ENCODE measurements around the gene POLDIP3.

POLDIP3 gene

DNA sequence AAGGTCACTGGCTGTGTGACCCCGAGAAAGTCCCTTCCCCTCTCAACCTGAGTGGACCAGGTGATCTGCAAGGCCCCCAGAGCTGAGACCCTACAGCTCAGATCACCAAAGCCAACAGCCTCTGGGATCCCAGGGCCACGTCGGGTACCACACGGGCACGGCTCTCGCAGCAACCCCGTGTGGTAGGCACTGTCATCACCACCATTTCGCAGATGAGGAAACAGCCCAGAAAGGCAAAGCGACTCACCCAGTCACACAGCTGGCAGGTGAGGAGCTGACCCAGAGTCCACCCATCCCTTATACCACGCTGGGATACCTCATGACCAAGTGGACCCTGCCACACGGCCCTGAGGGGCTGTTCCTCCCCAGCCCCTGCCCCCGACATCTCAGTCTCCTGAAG, 22.9 kb upstream of the POLDIP3 start:
- no peak overlapping the region for H3K27ac ChIP-seq
- TF ChIP-seq, protein P1, sequence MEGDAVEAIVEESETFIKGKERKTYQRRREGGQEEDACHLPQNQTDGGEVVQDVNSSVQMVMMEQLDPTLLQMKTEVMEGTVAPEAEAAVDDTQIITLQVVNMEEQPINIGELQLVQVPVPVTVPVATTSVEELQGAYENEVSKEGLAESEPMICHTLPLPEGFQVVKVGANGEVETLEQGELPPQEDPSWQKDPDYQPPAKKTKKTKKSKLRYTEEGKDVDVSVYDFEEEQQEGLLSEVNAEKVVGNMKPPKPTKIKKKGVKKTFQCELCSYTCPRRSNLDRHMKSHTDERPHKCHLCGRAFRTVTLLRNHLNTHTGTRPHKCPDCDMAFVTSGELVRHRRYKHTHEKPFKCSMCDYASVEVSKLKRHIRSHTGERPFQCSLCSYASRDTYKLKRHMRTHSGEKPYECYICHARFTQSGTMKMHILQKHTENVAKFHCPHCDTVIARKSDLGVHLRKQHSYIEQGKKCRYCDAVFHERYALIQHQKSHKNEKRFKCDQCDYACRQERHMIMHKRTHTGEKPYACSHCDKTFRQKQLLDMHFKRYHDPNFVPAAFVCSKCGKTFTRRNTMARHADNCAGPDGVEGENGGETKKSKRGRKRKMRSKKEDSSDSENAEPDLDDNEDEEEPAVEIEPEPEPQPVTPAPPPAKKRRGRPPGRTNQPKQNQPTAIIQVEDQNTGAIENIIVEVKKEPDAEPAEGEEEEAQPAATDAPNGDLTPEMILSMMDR (IDR thresholded peaks at IDR 0.05) = no peak
- no peak for TF ChIP-seq ZFX (IDR thresholded peaks at IDR 0.05; ENCODE audit: borderline replicate concordance)

DNA sequence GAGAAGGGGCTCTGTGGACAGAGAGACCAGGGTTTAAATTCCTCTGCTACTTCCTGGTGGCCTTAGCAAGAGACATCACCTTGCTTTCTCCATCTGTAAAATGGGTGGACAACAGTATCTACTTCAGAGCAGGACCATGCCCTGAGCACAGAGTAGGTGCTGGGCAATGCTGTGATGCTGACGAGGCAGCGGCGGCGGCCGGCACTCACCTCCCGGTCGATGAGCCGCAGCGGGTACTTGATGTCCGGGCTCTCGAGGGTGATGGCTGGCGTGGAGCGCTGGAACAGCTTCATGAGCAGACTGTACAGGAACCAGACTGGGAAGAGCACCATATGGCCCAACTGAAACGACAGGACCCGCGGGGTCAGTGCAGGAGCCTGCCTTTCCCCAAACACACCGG, 21.8 kb upstream of the POLDIP3 start:
- no peak overlapping the region for H3K27ac ChIP-seq
- TF ChIP-seq, protein P1 (IDR thresholded peaks at IDR 0.05) = no peak
- no peak for TF ChIP-seq ZFX (IDR thresholded peaks at IDR 0.05; ENCODE audit: borderline replicate concordance)

DNA sequence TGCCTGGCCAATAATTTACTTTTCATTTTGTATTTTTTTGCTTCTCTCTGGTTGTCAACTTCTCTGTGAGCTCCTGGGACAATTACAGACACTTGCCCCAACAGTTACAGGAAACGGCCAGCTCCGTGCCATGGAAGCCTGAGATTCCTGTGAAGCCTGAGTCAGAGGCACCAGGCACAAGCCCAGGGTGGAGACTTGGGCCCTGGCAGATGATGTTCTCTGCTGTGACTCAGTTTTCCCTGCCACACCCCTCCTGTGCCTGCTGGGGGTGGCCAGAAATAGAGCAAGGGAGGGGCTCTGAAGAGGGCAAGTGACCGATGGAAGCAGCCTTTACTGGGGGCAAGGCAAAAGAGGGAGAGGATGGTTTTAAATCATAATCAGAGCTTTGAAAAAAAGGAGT, 20.8 kb upstream of the POLDIP3 start:
- H3K27ac ChIP-seq = no peak overlapping the region
- no peak for TF ChIP-seq ZFX (IDR thresholded peaks at IDR 0.05; ENCODE audit: borderline replicate concordance)
- TF ChIP-seq, protein P1 (IDR thresholded peaks at IDR 0.05) = no peak

DNA sequence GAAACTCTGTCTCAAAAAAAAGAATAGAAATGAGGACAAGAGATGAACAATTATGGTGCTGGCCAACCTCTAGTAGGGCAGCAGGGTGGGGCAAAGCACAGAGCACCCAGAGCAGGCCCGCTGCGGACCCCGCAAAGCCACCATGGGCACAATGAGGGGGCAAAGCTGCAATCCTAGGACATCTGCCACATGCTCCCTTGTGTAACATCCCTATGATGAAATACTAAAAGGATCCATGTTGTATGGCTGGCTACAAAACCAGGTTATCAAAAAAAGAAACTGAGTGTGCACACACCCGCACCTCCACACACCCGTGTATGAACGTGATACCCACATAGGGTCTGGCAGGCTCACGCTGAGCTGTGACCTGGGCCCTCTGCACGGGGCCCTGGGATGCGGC, 18.3 kb upstream of the POLDIP3 start:
- H3K27ac ChIP-seq = no peak overlapping the region
- TF ChIP-seq, protein P1 (IDR thresholded peaks at IDR 0.05) = no peak
- TF ChIP-seq ZFX (IDR thresholded peaks at IDR 0.05; ENCODE audit: borderline replicate concordance) = no peak

DNA sequence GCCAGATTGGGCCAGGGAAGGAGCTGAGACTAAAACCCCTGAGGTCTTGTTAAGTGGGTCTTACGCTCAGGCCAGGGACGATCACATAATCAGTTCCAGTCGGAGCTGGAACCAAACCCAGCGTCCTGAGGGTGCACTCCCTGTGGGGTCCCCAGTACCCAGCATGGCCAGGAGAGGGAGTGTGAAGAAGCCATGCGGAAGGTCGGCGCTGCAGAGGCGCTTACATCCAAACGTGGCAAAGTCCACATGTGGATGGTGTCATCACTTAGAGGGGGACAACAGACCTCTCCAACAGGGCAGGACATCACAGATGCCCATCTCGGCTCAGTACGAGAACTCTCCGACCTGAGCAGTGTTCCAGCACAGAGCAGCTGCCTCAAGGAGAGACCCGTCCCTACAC, 17.4 kb upstream of the POLDIP3 start:
- TF ChIP-seq, protein P1 (IDR thresholded peaks at IDR 0.05) = 0 out of 2 replicates have a peak, but pooled peaks have one; percentile 5
- no peak for TF ChIP-seq ZFX (IDR thresholded peaks at IDR 0.05; ENCODE audit: borderline replicate concordance)
- no peak overlapping the region for H3K27ac ChIP-seq

DNA sequence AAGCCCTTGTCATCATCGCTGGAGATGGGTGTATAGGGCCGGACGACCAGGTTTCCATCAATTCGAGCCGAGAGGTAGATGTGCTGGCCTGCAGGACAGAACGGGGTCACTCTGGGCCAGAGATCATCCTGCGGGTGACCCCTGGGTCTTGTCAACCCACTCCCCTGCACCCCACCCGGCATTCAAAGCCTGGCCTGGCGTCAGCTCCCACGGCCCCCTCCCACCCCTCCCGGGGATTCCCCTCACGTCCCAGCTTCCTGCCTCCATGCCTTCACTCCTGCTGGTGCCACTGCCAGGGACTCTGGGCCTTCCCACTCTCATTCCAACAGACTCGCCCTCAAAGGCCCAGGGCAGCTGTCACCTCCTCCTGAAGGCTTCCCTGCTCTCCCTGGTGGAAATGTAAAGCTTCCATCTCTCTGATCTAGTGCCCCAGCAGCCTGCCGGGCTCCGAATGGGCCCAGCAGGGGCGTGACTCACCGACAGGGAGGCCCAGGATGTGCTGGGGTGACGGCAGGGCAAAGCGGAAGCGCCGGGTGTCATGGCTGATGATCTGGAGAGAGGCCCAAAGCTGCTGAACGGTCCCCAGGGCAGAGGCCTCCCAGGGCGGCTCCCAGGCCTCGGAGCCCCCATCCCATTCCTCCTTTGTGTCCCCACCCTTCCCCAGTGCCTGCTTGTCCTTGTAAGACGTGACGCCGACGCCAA, 16.4 kb upstream of the POLDIP3 start:
- TF ChIP-seq ZFX (IDR thresholded peaks at IDR 0.05; ENCODE audit: borderline replicate concordance) = no peak
- TF ChIP-seq, protein P1 (IDR thresholded peaks at IDR 0.05) = no peak
- no peak overlapping the region for H3K27ac ChIP-seq

DNA sequence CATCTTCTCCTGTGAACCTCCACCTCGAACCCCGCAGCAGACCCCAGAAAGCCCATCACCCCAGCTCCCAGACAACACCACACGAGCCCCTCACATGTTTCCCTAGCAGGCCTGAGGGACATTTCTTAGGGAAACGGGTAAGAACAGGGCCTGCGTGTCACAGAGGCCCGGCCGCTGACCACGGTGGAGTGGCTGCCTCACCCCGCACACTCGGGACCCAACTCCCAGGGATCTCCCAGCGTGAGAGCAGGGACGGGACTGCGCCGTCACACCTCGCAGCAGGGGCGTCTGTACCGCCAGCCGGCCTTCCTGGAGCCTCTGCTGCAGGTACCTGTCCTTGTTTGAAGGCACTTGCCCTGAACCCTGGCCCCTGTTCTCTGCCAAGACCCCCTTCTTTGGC, 15.5 kb upstream of the POLDIP3 start:
- no peak for TF ChIP-seq ZFX (IDR thresholded peaks at IDR 0.05; ENCODE audit: borderline replicate concordance)
- TF ChIP-seq, protein P1 (IDR thresholded peaks at IDR 0.05) = no peak
- H3K27ac ChIP-seq = no peak overlapping the region
